GM23338 (cell line): ENCODE results near the gene NTM.

Experiments used
- CREB1 ChIP-seq: fragments of 250-450 bp; sonication (Bioruptor Pico); IDR thresholded peaks from 2 replicates; pipeline ENCODE4 v1.5.0; 2020; ENCODE audit warnings: low read depth, mild to moderate bottlenecking, moderate library complexity
- EZH2 ChIP-seq: fragments of 200-600 bp; sonication (generic); IDR thresholded peaks from one replicate; pipeline ENCODE4 v1.8.0; 2017; ENCODE audit warnings: antibody characterized with exemption, mild to moderate bottlenecking, low read depth; ENCODE audit not compliant: unreplicated experiment
- EZH2phosphoT487 ChIP-seq: fragments of 200-600 bp; sonication (generic); IDR thresholded peaks from one replicate; pipeline ENCODE4 v1.8.1; 2018; ENCODE audit warnings: antibody characterized with exemption; ENCODE audit not compliant: unreplicated experiment
- JUNB ChIP-seq: IDR thresholded peaks from one replicate; pipeline ENCODE4 v1.6.1; 2016; ENCODE audit warnings: antibody characterized with exemption; ENCODE audit not compliant: unreplicated experiment
- NANOG ChIP-seq: IDR thresholded peaks from 2 replicates; pipeline ENCODE4 v1.6.1; 2016; ENCODE audit warnings: antibody characterized with exemption, borderline replicate concordance
- POLR2AphosphoS5 ChIP-seq: IDR thresholded peaks from 2 replicates; pipeline ENCODE4 v1.6.1; 2016; ENCODE audit warnings: antibody characterized with exemption, low read depth
- STAT1 ChIP-seq: IDR thresholded peaks from one replicate; pipeline ENCODE4 v1.6.1; 2016; ENCODE audit warnings: antibody characterized with exemption; ENCODE audit not compliant: unreplicated experiment
- ZNF114 ChIP-seq: fragments of 250-450 bp; sonication (Bioruptor Pico); IDR thresholded peaks from 2 replicates; pipeline ENCODE4 v1.5.0; 2020; ENCODE audit warnings: mild to moderate bottlenecking, moderate library complexity
- ZNF331 ChIP-seq: fragments of 250-450 bp; sonication (Bioruptor Pico); IDR thresholded peaks from 2 replicates; pipeline ENCODE4 v1.5.0; 2020; ENCODE audit warnings: low read depth, mild to moderate bottlenecking, moderate library complexity
- TF ChIP-seq, protein P1 (sequence below), 2 experiments: fragments of 200-600 bp in 1 of 2; sonication (generic) in 1 of 2; conservative IDR thresholded peaks; 2 replicates each; pipeline versions ENCODE4 v1.5.1 to v1.6.1; 2016 to 2017; ENCODE audit warnings: antibody characterized with exemption in 2 of 2, low read depth in 2 of 2, mild to moderate bottlenecking in 2 of 2, moderate library complexity in 1 of 2
- TF ChIP-seq, protein P2 (sequence below): IDR thresholded peaks from one replicate; pipeline ENCODE4 v1.6.1; 2018; ENCODE audit warnings: antibody characterized with exemption; ENCODE audit not compliant: unreplicated experiment
- TF ChIP-seq, protein P3 (sequence below): IDR thresholded peaks from 2 replicates; pipeline ENCODE4 v1.6.1; 2016; ENCODE audit warnings: antibody characterized with exemption

DNA sequence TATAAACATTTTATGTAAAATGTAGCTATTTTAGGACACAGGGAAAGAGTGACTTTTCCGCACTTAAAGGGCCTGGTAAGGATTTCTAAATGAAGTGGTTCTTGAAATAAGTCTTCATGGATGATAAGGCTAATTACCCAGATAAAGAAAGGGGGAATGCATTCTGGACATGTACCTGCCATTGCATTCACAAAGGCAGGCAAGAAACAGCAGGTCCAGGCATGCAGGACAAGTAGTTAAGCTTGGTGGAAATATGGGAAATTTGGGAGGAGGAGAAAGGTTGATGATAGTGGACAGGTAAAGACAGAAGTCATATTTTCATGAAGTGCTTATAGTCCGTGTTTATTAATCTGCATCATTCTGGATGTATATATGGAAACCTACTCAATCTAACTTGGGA is 621.2 kb downstream of the NTM start:
- TF ChIP-seq, protein P1, sequence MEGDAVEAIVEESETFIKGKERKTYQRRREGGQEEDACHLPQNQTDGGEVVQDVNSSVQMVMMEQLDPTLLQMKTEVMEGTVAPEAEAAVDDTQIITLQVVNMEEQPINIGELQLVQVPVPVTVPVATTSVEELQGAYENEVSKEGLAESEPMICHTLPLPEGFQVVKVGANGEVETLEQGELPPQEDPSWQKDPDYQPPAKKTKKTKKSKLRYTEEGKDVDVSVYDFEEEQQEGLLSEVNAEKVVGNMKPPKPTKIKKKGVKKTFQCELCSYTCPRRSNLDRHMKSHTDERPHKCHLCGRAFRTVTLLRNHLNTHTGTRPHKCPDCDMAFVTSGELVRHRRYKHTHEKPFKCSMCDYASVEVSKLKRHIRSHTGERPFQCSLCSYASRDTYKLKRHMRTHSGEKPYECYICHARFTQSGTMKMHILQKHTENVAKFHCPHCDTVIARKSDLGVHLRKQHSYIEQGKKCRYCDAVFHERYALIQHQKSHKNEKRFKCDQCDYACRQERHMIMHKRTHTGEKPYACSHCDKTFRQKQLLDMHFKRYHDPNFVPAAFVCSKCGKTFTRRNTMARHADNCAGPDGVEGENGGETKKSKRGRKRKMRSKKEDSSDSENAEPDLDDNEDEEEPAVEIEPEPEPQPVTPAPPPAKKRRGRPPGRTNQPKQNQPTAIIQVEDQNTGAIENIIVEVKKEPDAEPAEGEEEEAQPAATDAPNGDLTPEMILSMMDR (conservative IDR thresholded peaks at IDR 0.05; ENCODE audit: low read depth in 2 of 2), result no peak
- TF ChIP-seq, protein P2, sequence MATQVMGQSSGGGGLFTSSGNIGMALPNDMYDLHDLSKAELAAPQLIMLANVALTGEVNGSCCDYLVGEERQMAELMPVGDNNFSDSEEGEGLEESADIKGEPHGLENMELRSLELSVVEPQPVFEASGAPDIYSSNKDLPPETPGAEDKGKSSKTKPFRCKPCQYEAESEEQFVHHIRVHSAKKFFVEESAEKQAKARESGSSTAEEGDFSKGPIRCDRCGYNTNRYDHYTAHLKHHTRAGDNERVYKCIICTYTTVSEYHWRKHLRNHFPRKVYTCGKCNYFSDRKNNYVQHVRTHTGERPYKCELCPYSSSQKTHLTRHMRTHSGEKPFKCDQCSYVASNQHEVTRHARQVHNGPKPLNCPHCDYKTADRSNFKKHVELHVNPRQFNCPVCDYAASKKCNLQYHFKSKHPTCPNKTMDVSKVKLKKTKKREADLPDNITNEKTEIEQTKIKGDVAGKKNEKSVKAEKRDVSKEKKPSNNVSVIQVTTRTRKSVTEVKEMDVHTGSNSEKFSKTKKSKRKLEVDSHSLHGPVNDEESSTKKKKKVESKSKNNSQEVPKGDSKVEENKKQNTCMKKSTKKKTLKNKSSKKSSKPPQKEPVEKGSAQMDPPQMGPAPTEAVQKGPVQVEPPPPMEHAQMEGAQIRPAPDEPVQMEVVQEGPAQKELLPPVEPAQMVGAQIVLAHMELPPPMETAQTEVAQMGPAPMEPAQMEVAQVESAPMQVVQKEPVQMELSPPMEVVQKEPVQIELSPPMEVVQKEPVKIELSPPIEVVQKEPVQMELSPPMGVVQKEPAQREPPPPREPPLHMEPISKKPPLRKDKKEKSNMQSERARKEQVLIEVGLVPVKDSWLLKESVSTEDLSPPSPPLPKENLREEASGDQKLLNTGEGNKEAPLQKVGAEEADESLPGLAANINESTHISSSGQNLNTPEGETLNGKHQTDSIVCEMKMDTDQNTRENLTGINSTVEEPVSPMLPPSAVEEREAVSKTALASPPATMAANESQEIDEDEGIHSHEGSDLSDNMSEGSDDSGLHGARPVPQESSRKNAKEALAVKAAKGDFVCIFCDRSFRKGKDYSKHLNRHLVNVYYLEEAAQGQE, result no peak
- no peak for TF ChIP-seq EZH2
- no peak for TF ChIP-seq JUNB
- TF ChIP-seq POLR2AphosphoS5, result no peak
- TF ChIP-seq EZH2phosphoT487, result no peak
- TF ChIP-seq CREB1 (CRISPR knock-in tag), result no peak
- TF ChIP-seq ZNF114 (CRISPR knock-in tag), result no peak
- TF ChIP-seq, protein P3, sequence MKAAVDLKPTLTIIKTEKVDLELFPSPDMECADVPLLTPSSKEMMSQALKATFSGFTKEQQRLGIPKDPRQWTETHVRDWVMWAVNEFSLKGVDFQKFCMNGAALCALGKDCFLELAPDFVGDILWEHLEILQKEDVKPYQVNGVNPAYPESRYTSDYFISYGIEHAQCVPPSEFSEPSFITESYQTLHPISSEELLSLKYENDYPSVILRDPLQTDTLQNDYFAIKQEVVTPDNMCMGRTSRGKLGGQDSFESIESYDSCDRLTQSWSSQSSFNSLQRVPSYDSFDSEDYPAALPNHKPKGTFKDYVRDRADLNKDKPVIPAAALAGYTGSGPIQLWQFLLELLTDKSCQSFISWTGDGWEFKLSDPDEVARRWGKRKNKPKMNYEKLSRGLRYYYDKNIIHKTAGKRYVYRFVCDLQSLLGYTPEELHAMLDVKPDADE, result no peak
- no peak for TF ChIP-seq ZNF331 (CRISPR knock-in tag)
- no peak for TF ChIP-seq NANOG
- no peak for TF ChIP-seq STAT1
